GM23338 (cell line): ENCODE measurements around the gene AFF1. TPM values are rescaled to one million over a fixed set of nuclear protein-coding genes. Genes with fewer than 3 reads are reported as not detected.

Experiments used
- ATAC-seq: fragments of 200-7000 bp; cut with Tn5 transposase; 3 replicates; pipeline ENCODE4 v1.9.1; 2020
- DNase-seq: peaks from one replicate; pipeline ENCODE4 v3.0.0-alpha.2; 2015; ENCODE audit warnings: low spot score
- H2AFZ ChIP-seq: fragments of 200-600 bp; sonication (generic); 2 replicates; pipeline ENCODE4 v1.8.0; 2016; ENCODE audit warnings: antibody characterized with exemption, mild to moderate bottlenecking, moderate library complexity
- H3F3A ChIP-seq: fragments of 200-600 bp; sonication (generic); replicated peaks from 2 replicates; pipeline ENCODE4 v1.8.0; 2017; ENCODE audit warnings: antibody characterized with exemption, mixed run types, low read depth
- H3K27ac ChIP-seq: fragments of 200-600 bp; sonication (generic); 2 replicates; pipeline ENCODE4 v1.6.1; 2016; ENCODE audit warnings: low read depth
- H3K27me3 ChIP-seq: fragments of 200-600 bp; sonication (generic); 2 replicates; pipeline ENCODE4 v1.8.0; 2016; ENCODE audit warnings: mild to moderate bottlenecking, mixed run types, moderate library complexity; ENCODE audit not compliant: insufficient read depth
- H3K36me3 ChIP-seq: fragments of 200-600 bp; sonication (generic); 2 replicates; pipeline ENCODE4 v1.8.0; 2016; ENCODE audit warnings: mild to moderate bottlenecking; ENCODE audit not compliant: insufficient read depth
- H3K4me1 ChIP-seq: fragments of 200-600 bp; sonication (generic); 2 replicates; pipeline ENCODE4 v1.8.0; 2016; ENCODE audit warnings: mild to moderate bottlenecking, moderate library complexity; ENCODE audit not compliant: insufficient read depth
- H3K4me2 ChIP-seq: fragments of 200-600 bp; sonication (generic); 2 replicates; pipeline ENCODE4 v1.7.1; 2017; ENCODE audit warnings: mixed run types
- H3K4me3 ChIP-seq: fragments of 200-600 bp; sonication (generic); 2 replicates; pipeline ENCODE4 v1.6.1; 2016; ENCODE audit warnings: mixed run types
- H3K79me2 ChIP-seq: fragments of 200-600 bp; sonication (generic); replicated peaks from 2 replicates; pipeline ENCODE4 v1.8.0; 2017; ENCODE audit warnings: mild to moderate bottlenecking; ENCODE audit not compliant: insufficient read depth
- H3K9me2 ChIP-seq: fragments of 200-600 bp; sonication (generic); 2 replicates; pipeline ENCODE4 v1.8.0; 2017; ENCODE audit not compliant: insufficient read depth
- H4K20me1 ChIP-seq: fragments of 200-600 bp; sonication (generic); replicated peaks from 2 replicates; pipeline ENCODE4 v1.8.0; 2017; ENCODE audit warnings: mild to moderate bottlenecking; ENCODE audit not compliant: insufficient read depth
- H3K27ac Mint-ChIP-seq: 2 replicates; pipeline ENCODE4 v1.8.0; 2020; ENCODE audit warnings: inconsistent platforms, mild to moderate bottlenecking, moderate library complexity, mixed read lengths
- H3K27me3 Mint-ChIP-seq: 3 replicates; pipeline ENCODE4 v1.8.0; 2022; ENCODE audit warnings: low read depth, mild to moderate bottlenecking, moderate library complexity, mixed read lengths, inconsistent platforms; ENCODE audit not compliant: insufficient read depth, poor library complexity
- H3K36me3 Mint-ChIP-seq: 3 replicates; pipeline ENCODE4 v1.8.0; 2021; ENCODE audit warnings: low read depth, mild to moderate bottlenecking, inconsistent platforms, moderate library complexity, mixed read lengths
- H3K4me1 Mint-ChIP-seq: 3 replicates; pipeline ENCODE4 v1.8.0; 2020; ENCODE audit warnings: mild to moderate bottlenecking, inconsistent platforms, mixed read lengths
- H3K4me3 Mint-ChIP-seq: 3 replicates; pipeline ENCODE4 v1.8.0; 2021; ENCODE audit warnings: moderate library complexity, mild to moderate bottlenecking, inconsistent platforms, mixed read lengths
- H3K9me3 Mint-ChIP-seq: 3 replicates; pipeline ENCODE4 v1.8.0; 2020; ENCODE audit warnings: moderate library complexity, mild to moderate bottlenecking, inconsistent platforms, mixed read lengths
- CTCF ChIP-seq, 2 experiments: fragments of 200-600 bp in 1 of 2; sonication (generic) in 1 of 2; conservative IDR thresholded peaks; 2 replicates each; pipeline versions ENCODE4 v1.5.1 to v1.6.1; 2016 to 2017; ENCODE audit warnings: antibody characterized with exemption in 2 of 2, low read depth in 2 of 2, mild to moderate bottlenecking in 2 of 2, moderate library complexity in 1 of 2
- JUNB ChIP-seq: IDR thresholded peaks from one replicate; pipeline ENCODE4 v1.6.1; 2016; ENCODE audit warnings: antibody characterized with exemption; ENCODE audit not compliant: unreplicated experiment
- STAT1 ChIP-seq: IDR thresholded peaks from one replicate; pipeline ENCODE4 v1.6.1; 2016; ENCODE audit warnings: antibody characterized with exemption; ENCODE audit not compliant: unreplicated experiment
- ZNF331 ChIP-seq: fragments of 250-450 bp; sonication (Bioruptor Pico); IDR thresholded peaks from 2 replicates; pipeline ENCODE4 v1.5.0; 2020; ENCODE audit warnings: low read depth, mild to moderate bottlenecking, moderate library complexity
- ZNF462 ChIP-seq: fragments of 250-450 bp; sonication (Bioruptor Pico); IDR thresholded peaks from 2 replicates; pipeline ENCODE4 v1.5.0; 2020; ENCODE audit warnings: mild to moderate bottlenecking, moderate library complexity
- polyA plus RNA-seq: library from polyadenylated mRNA; unstranded; fragments of >200 nt; fragmentation: Nextera tagmentation; extraction: Ambion mirVana; gene quantifications from 2 replicates; pipeline ENCODE4 v1.2.1, GENCODE V29; 2016
- total RNA-seq: library from RNA; depleted of rRNA; stranded (reverse); fragments of >200 nt; shearing (Covaris generic); gene quantifications from 2 replicates; pipeline ENCODE4 v1.2.3, GENCODE V29; 2014

AFF1 gene
- total and polyA plus RNA-seq, 2 experiments from 2014 or later, result 42.6 to 67.2 TPM

GRCh38 chr4:86918539-86919072 is 16.2 kb upstream of the AFF1 start (continued):
- TF ChIP-seq ZNF462 (CRISPR knock-in tag) (no peak), CTCF (conservative IDR thresholded peaks at IDR 0.05; ENCODE audit: low read depth in 2 of 2) (no peak), ZNF331 (CRISPR knock-in tag) (no peak)

- H3K36me3 ChIP-seq, result no peaks in the 10 kb centered on the region
- 0 out of 2 replicates have a peak, but pooled peaks cover 4% of the 10 kb centered on the region for H3K9me2 ChIP-seq
- no peaks in the 10 kb centered on the region for H3K27me3 ChIP-seq
- H3K27ac ChIP-seq, result no peak overlapping the region
- H4K20me1 ChIP-seq, result no peaks in the 10 kb centered on the region
- H3K4me3 ChIP-seq, result no peak overlapping the region
- TF ChIP-seq STAT1 (no peak), ZNF462 (CRISPR knock-in tag) (no peak), JUNB (no peak)
- H3K79me2 ChIP-seq, result no peaks in the 10 kb centered on the region
- H3K4me2 ChIP-seq, result no peak overlapping the region
- no peak for DNase-seq
- no peaks in the 10 kb centered on the region for H3K4me1 ChIP-seq
- Mint-ChIP-seq H3K4me3 (no peak overlapping the region), H3K27me3 (peaks cover 3% of the 10 kb centered on the region), H3K36me3 (no peaks in the 10 kb centered on the region), H3K4me1 (0 out of 3 replicates have a peak, but pooled peaks cover 2% of the 10 kb centered on the region), H3K9me3 (no peaks in the 10 kb centered on the region), H3K27ac (no peak overlapping the region)
- no peak overlapping the region for H2AFZ ChIP-seq
- no peak for ATAC-seq
- no peaks in the 10 kb centered on the region for H3F3A ChIP-seq
Measured at GRCh38 chr4:86919561-86920223, 15.1 kb upstream of the AFF1 start.
